GM19023 (cell line): Measurements from ENCODE around the gene CDCA4.
A peak's percentile ranks its signal among the peaks of the same experiment; 100 is the strongest.
"Not testable (repeated sequence)": the region's sequence is repeated elsewhere in the genome, so short reads cannot be mapped to it uniquely, and the experiment has no call there.

Experiments used
- ATAC-seq: cut with Tn5 transposase; IDR thresholded peaks from one replicate; pipeline ENCODE4 v1.9.1; 2021; ENCODE audit warnings: mild to moderate bottlenecking, moderate library complexity; ENCODE audit not compliant: unreplicated experiment

The CDCA4 gene

DNA sequence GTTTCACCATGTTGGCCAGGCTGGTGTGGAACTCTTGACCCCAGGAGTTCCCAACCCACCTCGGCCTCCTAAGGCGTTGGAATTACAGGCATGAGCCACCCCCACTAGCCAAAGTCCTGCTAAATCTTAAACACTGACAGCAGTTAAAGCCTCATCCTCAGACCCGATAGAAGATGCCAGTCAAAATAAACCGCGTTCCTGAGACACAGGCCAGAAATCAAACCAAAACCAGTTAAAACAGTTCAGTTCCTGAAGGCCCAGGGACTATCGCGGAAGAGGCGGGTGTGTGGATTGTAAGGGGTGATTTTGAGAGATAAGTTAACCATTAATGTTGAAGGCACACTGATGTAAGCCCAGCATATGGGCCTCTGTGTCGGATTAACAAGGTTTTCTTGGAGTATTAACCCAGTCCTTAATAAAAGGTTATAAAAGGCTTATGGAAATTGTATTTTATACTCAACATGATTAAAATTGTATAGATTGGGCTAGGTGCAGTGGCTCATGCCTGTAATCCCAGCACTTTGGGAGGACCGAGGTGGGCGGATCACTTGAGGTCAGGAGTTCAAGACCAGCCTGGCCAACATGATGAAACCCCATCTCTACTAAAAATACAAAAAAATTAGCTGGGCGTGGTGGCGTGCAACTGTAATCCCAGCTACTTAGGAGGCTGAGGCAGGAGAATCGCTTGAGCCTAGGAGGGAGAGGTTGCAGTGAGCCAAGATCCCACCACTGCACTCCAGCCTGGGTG lies 18.7 kb upstream of the CDCA4 start:
- ATAC-seq, result no peak

DNA sequence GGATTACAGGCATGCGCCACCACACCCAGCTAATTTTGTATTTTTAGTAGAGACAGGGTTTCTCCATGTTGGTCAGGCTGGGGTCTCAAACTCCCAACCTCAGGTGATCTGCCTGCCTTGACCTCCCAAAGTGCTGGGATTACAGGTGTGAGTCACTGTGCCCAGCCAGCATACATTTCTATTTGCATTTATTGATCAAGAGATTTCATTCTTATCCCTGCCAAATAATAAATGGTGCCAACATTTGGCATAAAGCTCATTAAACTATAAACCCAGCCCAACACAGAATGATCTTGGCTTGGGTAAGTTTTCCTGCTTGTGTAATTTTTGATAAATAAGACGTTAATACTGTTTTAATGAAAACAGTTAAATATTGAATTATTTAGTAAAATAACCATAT lies 14.7 kb upstream of the CDCA4 start:
- ATAC-seq, result not testable (repeated sequence)

DNA sequence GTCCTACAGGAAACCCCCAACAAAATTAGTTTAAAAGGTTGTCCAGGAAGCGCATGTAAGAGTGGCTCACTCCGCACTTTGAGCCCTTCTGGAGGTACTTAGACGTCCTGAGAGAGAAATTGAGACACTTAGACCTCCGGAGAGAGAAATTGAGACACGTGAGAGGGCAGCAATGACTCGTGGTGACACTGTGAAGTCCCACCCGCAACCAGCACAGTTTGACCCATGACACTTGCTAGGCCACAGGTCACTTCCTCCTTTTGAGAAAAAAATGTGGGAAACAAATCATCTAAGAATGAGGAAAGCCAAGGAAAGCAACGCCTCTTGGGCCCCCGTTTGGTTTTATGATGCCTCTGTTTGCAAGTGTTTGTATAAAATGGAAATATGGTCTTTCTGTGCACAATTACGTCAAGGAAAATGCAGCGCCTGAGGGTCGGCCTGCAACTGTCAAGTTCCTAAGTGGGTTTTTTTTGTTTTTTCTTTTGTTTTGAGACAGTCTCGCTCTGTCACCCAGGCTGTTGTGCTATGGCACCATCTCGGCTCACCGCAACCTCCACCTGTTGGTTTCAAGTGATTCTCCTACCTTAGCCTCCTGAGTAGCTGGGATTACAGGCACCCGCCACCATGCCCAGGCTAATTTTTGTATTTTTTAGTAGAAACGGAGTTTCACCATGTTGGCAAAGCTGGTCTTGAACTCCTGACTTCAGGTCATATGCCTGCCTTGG lies 13.6 kb upstream of the CDCA4 start:
- ATAC-seq, result no peak

- not testable (repeated sequence) for ATAC-seq
Observed at GRCh38 chr14:105033412-105033900, 12.6 kb upstream of the CDCA4 start.

GRCh38 chr14:105032451-105032901 lies 11.6 kb upstream of the CDCA4 start:
- ATAC-seq, result not testable (repeated sequence)

- no peak for ATAC-seq
Observed at GRCh38 chr14:105030836-105031396, 10.0 kb upstream of the CDCA4 start.

DNA sequence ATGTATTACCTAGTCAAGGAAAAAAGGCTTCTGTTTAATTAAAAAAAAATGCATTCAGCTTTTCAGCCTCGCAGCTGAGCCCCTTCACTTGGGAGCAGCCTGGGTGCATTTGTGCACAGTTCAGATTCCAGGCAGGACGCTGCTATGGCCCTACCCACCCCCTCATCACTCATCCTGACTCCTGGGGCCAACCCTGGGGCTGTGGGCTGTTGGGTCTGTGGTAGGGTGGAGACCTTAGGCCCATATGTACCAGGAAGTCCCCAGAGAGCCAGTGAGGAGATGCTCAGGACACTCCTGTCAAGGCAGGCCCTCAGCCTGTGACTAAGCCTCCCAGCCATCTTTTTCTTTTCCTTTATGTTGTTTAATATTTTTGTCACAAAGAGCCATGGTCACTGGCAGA lies 9.3 kb upstream of the CDCA4 start:
- ATAC-seq, result no peak

GRCh38 chr14:105029402-105029801 lies 8.5 kb upstream of the CDCA4 start:
- no peak for ATAC-seq

DNA sequence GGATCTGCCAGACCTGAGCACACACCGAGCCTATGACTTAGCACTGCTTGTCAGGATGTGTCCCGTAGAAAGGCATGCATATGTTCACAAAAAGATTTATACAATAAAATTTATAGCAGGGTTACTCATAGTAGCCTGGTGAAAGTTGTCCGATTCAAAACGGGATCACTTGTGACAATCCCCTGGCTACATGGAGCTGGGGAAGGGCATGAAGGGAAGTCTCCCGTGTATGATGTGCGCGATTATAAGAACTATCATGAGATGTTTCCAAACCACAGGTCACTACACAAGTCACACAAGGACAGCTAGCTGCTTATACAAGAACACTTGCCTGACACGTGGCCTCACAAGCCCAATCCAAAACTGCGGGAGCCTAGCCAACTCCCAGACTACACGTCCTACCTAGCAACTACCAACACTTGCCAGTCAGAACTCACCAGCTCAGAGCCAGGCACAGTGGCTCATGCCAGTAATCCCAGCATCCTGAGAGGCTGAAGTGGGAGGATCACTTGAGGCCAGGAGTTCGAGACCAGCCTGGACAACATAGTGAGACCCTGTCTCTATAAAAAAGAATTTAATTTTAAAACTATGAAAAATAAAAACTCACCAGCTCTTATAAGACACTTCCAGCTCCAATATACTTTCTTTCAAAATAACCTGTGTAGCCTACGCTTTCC lies 7.5 kb upstream of the CDCA4 start:
- no peak for ATAC-seq

GRCh38 chr14:105027718-105028117 lies 6.8 kb upstream of the CDCA4 start:
- not testable (repeated sequence) for ATAC-seq

DNA sequence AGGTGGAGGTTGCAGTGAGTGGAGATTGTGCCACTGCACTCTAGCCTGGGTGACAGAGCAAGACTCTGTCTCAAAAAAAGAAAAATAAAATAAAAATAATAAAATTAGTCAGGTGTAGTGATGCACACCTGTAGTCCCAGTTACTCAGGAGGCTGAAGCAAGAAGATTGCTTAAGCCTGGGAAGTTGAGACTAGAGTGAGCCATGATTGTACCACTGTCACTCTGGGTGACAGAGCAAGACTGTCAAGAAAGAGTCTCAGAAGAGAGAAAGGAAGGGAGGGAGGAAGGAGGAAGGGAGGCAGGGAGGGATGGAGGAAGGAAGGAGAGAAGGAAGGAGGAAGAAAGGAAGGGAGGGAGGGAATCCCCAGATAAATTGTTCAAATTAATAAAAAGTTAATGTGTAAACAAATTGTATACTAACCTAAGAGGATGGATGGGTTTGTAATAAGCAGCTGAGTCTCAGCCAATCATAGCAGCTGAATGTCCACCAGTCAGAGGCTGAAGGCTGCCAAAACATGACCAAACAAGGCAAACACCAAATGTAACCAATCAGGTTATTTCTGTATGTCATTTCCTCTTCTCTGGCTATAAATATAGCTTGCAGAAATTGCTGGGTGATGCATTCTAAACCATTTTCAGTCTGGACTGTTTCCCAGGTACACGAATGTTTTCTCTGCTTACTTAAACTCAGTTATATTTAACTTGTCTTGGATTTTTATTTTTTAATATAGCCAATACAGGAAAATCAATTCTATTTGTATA lies 6.1 kb upstream of the CDCA4 start:
- no peak for ATAC-seq

- no peak for ATAC-seq
Observed at GRCh38 chr14:105026033-105026785, 5.3 kb upstream of the CDCA4 start.

DNA sequence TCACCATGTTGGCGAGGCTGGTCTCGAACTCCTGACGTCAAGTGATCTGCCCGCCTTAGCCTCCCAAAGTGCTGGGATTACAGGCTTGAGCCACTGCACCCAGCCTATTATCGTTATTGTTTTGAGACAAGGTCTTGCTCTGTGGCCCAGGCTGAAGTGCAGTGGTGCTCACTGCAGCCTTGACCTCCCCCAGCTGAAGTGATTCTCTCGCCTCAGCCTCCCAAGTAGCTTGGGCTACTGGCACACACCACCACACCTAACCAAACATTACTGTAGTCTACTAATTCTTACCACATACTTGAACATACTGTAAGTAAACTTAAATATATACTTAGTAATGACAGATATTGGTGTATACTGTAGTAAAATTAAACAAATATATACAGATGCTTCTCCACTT lies 4.5 kb upstream of the CDCA4 start:
- ATAC-seq, result no peak

DNA sequence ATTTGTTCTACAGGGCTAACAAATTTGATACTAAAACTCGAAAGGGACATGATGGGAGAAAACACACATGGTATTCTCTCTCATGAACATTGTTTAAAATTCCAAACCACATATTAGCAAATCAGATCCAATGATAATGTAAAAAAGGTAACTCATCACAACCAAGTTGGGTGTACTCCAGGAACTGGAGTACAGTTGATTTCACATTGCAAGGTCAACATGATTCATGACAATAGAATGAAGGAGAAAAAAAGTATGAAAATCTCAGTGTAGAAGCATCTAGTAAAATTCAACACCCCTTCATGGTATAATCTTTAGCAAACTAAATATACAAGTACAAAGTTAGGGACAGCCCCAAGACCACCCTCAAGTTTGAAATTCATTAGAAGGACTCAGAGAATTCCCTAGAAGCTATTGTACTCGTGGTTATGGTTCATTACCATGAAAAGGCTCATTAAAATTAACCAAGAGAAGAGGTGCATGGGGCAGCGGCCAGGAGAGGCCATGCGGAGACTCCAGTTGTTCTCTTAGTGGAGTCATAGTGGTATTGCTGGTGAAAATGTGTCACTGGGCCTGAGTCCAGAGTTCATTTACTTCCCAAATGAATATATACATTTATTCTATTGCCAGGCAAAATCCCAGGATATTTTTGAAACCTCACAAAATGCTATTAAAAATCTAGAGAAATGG lies 3.1 kb upstream of the CDCA4 start:
- no peak for ATAC-seq

- no peak for ATAC-seq
Observed at GRCh38 chr14:105023144-105023543, 2.3 kb upstream of the CDCA4 start.

DNA sequence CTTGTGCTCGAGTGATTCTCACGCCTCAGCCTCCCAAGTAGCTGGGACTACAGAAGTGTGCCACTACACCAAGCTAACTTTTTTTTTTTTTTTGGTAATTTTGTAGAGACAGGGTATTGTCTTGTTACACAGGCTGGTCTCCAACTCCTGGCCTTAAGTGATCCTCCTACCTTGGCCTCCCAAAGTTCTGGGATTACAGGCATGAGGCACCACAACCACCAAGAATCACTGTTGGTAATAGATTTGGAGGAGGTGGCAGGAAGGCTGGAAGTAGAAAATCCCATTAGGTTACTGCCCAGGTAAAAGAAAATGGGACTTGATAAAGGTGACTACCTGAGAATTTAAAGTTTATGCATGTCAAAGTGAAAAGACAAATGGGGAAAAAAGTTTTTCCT lies 1.4 kb upstream of the CDCA4 start:
- no peak for ATAC-seq

DNA sequence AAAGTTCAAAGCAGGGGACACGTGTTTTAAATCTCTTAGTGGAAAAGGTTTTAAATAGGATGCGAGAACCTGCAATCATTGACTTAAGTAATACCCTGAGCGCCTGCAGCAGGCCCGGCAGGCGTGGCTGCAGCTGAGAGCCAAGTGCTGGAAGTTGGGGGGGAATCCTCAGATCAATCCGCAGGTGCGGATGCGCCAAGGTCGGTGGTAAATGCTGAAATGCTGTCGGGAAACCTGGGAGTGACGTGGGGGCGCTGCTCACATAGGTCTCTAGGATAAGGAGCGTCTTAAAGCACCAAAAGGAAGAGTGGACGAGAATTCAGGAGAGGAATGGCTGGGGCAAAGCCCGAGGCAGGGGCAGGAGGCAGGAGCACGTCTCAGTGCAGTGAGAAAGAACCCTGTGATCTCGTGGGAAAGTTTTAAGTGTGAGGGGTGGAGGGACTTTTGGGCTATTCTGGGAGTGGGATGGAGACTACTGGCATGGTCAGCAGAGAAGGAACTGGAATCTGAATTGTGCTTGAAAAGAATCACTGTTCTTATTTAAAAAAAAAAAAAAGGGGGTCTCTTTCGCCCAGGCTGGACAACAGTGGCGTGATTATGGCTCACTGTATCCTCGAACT lies 883 bp upstream of the CDCA4 start:
- no peak for ATAC-seq

GRCh38 chr14:105019861-105020814 lies 745 bp downstream of the CDCA4 start:
- peak; percentile 26 for ATAC-seq
